ENCODE measurements around the gene ARHGEF17. TPM values are rescaled to one million over a fixed set of nuclear protein-coding genes. Genes with fewer than 3 reads are reported as not detected.

Gene ARHGEF17
- polyA plus RNA-seq, 3 donors: 82.4 to 106 (median 98.5) TPM

DNA sequence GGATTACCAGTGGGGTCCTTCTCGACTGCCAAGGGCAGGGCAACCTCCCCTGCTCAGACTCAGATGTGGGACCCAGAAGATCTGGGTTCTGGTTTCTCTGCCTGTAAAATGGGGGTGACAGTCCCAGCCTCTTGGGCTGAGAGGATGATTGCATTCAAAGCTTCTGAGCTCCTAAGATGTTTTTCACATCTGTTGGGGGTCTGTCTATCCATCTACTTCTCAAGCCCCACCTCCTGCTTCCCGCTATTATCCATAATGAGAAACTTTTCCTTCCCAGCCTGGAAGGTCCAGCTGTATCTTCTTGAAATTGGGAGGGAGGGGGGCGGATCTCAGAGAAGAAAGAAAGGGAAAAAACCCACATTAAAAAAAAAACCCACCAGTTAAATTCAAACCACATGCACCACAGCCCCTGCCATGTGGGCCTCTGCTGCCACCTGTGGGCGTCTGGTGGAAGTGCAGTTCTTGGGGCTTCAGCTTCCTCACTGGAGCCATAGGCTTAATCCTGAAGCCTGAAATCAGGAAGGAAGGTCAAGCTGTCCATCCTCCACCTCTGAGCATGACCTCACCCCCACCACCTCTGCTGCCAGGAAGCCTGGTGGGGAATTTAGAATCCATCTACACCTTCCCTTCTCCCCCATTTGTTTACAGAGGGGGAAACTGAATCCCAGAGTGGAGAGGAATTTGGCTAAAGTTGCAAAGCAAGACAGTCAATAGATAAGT is 27.3 kb downstream of the ARHGEF17 start:
- peak in 9 of 11 donors; percentile 78 to 89 (median 83) for DNase-seq (ENCODE audit: extremely low read depth in 1 of 11, low read depth in 9 of 11, low spot score in 4 of 11)

DNA sequence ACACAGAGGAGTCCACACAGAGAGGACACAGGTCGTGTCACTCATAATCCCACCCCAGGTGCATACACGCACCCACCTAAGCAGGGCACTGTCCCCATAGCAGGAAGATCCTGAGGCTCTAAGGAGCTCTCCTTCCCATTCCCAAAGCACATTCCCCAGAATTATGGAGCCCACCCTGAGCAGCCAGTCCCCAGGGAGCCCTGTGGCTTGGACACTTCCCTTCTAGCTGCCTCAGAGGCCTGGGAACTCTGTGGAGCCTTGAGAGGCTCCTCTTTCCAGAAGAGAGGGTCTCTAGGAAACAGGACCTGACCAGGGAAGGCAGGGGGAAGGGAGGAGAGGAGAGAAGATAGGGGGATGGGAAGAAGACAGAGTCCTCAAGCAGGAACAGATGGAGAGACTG is 29.8 kb downstream of the ARHGEF17 start:
- DNase-seq (ENCODE audit: extremely low read depth in 1 of 11, low read depth in 9 of 11, low spot score in 4 of 11): no peak

DNA sequence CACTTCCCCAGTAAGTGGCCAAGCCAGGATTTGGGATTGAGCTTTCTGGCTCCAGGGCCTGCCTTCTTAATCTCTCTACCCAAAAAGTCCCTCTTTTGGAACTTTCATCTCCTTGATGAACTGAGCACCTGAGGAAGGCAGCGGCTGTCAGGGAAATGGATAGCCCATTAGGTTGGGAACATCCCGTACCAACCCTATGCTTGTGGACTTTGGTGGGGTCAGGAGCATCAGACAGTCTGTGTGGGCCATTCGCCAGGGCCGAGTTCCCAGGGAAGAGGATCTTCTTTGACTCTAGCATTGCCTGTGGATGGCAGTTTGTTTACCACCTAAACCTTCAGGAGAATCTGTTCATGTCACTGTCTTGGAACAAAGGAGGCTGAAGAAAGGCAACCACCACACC is 30.2 kb downstream of the ARHGEF17 start:
- no peak for DNase-seq (ENCODE audit: extremely low read depth in 1 of 11, low read depth in 9 of 11, low spot score in 4 of 11)

GRCh38 chr11:73340164-73340563 is 32.1 kb downstream of the ARHGEF17 start:
- no peak for DNase-seq (ENCODE audit: extremely low read depth in 1 of 11, low read depth in 9 of 11, low spot score in 4 of 11)

GRCh38 chr11:73342633-73343032 is 34.6 kb downstream of the ARHGEF17 start:
- no peak for DNase-seq (ENCODE audit: extremely low read depth in 1 of 11, low read depth in 9 of 11, low spot score in 4 of 11)

DNA sequence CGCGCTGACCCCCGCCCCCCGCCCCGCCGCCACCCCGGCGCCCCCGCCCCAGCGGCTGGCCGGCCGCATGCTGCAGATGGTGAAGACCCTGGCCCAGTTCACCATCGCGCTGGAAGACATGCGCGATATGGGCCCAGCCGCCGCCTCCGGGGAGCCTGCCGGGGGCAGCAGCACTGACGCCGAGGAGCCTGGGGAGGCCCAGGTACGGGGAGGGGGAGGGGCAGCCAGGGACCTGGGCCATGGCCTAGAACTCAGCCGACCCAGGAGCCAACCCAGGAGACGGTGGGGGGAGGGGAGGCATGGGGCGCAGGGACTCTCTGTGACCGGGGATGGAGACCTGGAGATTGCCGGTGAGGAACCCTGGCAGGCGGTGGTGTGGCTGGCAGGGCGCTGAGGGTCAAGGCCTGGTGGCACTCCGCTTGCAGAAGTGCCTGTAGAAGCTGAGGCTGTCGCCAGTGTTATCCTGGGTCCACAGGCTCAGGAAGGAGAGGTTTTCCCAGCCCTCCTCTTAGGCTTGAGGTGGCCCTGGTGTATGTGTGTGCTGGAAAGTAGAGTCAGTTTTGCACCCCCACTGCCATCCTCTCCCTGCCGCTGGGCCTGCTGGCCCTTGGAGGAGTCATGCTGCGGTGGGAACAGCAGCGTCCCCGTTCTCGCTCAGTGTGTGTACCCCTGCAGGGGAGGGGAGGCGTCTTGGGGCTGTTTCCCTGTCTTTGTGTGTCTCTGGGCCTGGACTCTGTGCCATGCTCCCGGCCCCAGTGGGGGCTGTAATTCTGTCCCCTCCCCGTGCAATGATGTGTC is 35.2 kb downstream of the ARHGEF17 start:
- no peak for DNase-seq (ENCODE audit: extremely low read depth in 1 of 11, low read depth in 9 of 11, low spot score in 4 of 11)

GRCh38 chr11:73344191-73344607 is 36.1 kb downstream of the ARHGEF17 start:
- DNase-seq (ENCODE audit: extremely low read depth in 1 of 11, low read depth in 9 of 11, low spot score in 4 of 11): no peak

DNA sequence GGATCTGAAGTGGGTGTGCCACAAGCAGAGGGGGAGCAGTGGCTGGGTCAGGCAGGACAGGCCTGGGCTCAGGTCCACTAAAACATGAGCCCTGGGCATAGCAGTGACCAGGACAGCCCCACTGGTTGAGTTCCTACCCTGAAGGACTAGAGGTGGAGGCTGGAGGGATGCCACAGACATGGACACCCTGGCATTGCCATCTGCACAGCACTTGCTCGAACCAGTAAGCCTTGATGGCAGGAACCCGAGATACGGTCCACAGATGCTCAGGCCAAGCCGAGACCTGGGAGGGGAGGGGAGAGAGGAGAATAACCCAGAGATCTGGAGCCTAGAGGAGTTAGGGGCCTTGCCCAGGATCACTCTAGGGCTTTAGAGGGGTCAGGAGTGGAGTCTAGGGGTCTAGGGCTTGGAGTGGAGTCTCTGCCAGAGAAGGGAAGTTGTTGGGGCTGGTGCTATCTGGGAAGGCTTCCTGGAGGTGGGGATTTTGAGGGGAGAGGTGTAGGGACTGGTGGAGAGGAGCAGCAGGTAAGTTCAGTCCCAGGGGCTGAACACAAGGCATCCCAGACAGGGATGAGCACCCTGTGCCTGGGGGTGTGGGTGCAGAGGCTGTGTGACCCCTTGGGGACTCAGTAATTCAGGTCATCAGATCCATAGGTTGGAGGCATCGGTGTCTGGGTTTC is 37.5 kb downstream of the ARHGEF17 start:
- no peak for DNase-seq (ENCODE audit: extremely low read depth in 1 of 11, low read depth in 9 of 11, low spot score in 4 of 11)

DNA sequence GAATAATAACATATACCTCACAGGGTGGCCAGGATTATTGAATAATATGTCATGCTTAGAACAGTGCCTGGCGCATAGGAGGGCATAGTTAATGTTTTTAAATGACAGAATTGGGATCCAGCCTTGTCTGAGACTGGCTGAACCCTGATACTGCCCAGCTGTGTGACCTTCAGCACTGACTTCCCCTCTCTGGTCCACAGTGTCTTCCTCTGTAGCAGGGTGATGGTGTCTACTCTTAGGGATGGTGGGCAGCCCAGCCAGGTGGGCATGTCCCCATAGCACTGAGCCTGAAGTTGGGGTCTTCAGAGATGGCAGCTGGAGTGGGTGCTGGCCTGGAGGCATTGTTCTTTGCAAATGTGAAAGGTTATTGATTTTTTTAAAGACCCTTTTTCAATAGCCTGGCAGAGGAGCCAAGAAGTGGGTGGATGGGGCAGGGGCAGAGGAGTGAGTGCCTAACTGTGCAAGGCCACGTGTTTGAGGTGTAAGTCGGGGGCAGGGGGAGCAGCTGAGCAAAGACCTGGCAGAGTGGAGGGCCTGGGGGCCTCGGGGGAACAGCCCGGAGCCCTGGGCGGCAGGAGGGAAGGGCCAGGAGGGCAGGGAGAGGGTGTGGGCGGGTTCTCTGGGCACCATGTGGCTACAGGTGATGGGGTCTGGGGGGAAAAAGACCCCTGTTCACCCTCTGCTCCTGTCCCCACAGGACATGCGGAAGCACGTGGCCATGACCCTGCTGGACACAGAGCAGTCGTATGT is 38.3 kb downstream of the ARHGEF17 start:
- DNase-seq (ENCODE audit: extremely low read depth in 1 of 11, low read depth in 9 of 11, low spot score in 4 of 11): no peak

DNA sequence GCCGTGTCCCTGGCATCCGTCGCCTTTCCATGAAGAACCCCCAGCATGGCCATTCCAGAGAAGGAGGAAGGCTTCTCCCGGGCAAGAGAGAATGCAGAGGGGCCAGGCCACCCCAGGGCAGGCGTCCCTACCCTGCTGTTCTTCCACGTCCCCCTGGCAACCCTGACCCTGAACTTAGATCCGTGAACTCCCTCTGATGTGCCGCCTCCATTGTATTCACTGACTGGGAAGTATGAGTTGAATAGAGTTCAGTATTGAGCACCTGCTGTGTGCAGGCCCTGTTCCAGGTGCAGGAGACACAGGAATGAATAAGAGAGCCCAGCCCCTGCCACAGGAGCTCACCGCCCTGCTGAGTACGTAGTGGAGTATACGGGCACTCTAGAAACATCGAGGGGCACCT is 39.0 kb downstream of the ARHGEF17 start:
- DNase-seq (ENCODE audit: extremely low read depth in 1 of 11, low read depth in 9 of 11, low spot score in 4 of 11): no peak

DNA sequence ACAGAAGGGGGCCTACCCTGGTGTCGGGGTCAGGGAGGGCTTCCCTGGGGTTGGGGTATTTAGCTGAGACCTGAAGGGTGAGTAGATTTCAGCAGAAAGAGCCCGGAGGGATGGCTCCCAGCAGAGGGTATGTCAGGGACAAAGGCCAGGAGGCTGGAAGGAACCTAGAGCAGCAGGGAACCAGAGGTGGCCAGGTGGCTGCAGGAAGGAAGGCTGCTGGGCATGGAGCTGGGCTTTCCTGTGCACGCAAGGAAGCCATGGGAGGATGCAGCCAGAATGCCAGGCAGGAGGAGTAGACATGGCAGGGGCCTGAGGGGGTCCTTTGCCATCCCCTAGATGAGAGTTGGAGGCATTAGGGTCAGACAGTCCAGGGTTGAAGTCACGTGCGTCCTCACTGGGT is 40.8 kb downstream of the ARHGEF17 start:
- no peak for DNase-seq (ENCODE audit: extremely low read depth in 1 of 11, low read depth in 9 of 11, low spot score in 4 of 11)

GRCh38 chr11:73349633-73350032 is 41.6 kb downstream of the ARHGEF17 start:
- no peak for DNase-seq (ENCODE audit: extremely low read depth in 1 of 11, low read depth in 9 of 11, low spot score in 4 of 11)

DNA sequence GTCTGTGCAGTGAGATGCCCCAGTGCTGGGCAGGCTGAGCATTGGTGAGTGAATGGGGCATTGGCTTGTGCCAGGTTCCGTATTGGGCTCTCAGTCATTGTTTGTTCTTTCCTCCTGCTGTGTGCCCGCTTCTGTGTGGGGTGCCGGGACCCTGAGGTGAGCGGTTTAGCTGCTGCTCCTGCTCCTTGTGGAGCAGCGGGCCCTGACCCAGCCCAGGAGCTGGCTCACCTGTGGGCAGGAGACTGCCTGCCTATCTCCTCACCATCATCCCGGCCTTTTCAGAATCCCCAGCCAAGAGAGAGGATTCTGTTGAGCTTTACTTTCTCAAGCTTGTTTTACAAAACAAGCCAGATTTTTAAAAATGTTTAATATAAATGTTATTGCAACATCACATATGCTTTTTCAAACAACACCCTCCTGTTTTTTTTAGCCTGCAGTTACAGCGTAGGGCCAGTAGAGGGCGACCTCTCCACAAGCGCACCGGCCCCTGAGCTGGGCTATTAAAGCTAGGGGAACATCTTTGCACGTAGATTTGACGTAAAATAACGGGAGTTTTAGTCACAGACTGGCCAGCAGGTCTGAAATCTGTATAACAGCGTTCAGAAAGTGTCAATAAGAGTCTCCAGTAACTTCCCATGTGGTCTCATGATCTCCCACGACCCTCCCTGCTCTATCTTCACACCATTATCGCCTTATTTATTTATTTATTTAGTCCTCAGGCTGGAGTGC is 43.0 kb downstream of the ARHGEF17 start:
- peak in 1 of 11 donors; percentile 45 for DNase-seq (ENCODE audit: extremely low read depth in 1 of 11, low read depth in 9 of 11, low spot score in 4 of 11)

- DNase-seq (ENCODE audit: extremely low read depth in 1 of 11, low read depth in 9 of 11, low spot score in 4 of 11): no peak
Measured at GRCh38 chr11:73353422-73353821, 45.3 kb downstream of the ARHGEF17 start.

DNA sequence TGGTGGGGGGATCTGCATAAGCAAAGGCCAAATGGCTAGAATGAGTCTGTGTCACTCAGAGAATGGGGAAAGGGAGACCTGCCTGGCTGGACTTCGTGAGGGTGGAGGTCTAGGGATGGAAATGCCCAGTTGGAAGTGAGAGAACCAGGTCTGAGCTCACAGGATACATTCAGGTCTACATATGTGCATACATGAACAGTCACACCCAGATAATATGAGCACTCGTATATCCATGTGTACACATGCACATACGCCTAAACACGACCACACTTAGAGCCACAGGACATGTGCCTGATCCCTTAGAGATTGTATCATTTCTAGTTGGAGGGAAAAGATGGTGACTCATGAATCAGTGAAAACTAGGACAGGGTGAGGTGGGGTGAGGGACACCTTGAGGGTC is 47.0 kb downstream of the ARHGEF17 start:
- DNase-seq (ENCODE audit: extremely low read depth in 1 of 11, low read depth in 9 of 11, low spot score in 4 of 11): no peak

- no peak for DNase-seq (ENCODE audit: extremely low read depth in 1 of 11, low read depth in 9 of 11, low spot score in 4 of 11)
Measured at GRCh38 chr11:73356979-73357860, 49.1 kb downstream of the ARHGEF17 start.

DNA sequence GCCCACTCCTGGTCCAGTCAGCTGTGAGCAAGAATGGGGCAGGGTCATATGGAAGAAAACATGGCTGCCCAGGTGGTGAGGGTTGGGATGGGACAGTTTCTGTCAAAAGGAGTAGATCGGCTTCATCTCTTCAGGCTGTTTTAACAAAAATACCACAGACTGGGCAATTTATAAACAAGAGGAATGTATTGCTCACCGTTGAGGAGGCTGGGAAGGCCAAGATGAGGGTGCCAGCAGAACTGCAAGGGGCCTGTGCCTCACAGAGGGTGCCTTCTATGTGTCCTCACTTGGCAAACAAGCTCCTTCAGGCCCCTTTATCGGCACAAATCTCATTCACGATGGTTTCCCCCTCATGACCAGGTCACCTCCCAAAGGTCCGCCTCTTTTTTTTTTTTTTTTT is 50.0 kb downstream of the ARHGEF17 start:
- no peak for DNase-seq (ENCODE audit: extremely low read depth in 1 of 11, low read depth in 9 of 11, low spot score in 4 of 11)

- no peak for DNase-seq (ENCODE audit: extremely low read depth in 1 of 11, low read depth in 9 of 11, low spot score in 4 of 11)
Measured at GRCh38 chr11:73359341-73359740, 51.3 kb downstream of the ARHGEF17 start.

Measured in renal cortex interstitium (tissue), 11 donors.